HepG2 (cell line): Measurements from ENCODE around the gene GAD1. TPM values are rescaled to one million over a fixed set of nuclear protein-coding genes. Genes with fewer than 3 reads are reported as not detected.

Experiments
- ATF7-NPFF ChIP-seq: sonication (generic); formaldehyde crosslinking; IDR thresholded peaks from 2 replicates; pipeline ENCODE4 v1.8.1; 2023; ENCODE audit warnings: mild to moderate bottlenecking, low read depth, missing genetic modification reagents, moderate library complexity
- HDAC2 ChIP-seq: sonication (generic); formaldehyde crosslinking; IDR thresholded peaks from 2 replicates; pipeline ENCODE4 v1.4.0; 2020; ENCODE audit warnings: missing genetic modification reagents
- HNRNPUL1 ChIP-seq: fragments of 200-400 bp; formaldehyde crosslinking; IDR thresholded peaks from 2 replicates; pipeline ENCODE4 v1.6.1; 2017; ENCODE audit warnings: low read depth, mild to moderate bottlenecking, low read length, moderate library complexity
- HOXA7 ChIP-seq: sonication (generic); formaldehyde crosslinking; IDR thresholded peaks from 2 replicates; pipeline ENCODE4 v1.8.1; 2022; ENCODE audit warnings: mild to moderate bottlenecking, missing genetic modification reagents, moderate library complexity
- KLF6 ChIP-seq: IDR thresholded peaks from 2 replicates; pipeline ENCODE4 v1.8.0; 2016; ENCODE audit warnings: missing biosample characterization, missing genetic modification reagents
- MATR3 ChIP-seq: sonication (generic); formaldehyde crosslinking; IDR thresholded peaks from 2 replicates; pipeline ENCODE4 v1.4.0; 2020; ENCODE audit warnings: missing genetic modification reagents
- MXI1 ChIP-seq: IDR thresholded peaks from 3 replicates; pipeline ENCODE4 v1.6.1; 2012; ENCODE audit warnings: low read depth, low read length, inconsistent platforms, borderline replicate concordance
- RARA ChIP-seq: IDR thresholded peaks from 2 replicates; pipeline ENCODE4 v1.6.1; 2016; ENCODE audit warnings: missing genetic modification reagents, missing compliant biosample characterization
- SAP130 ChIP-seq: IDR thresholded peaks from 2 replicates; pipeline ENCODE4 v1.6.1; 2016; ENCODE audit warnings: low read depth
- STAG1 ChIP-seq: sonication (generic); formaldehyde crosslinking; IDR thresholded peaks from 2 replicates; pipeline ENCODE4 v1.4.0; 2020; ENCODE audit warnings: missing genetic modification reagents
- TGIF2 ChIP-seq: IDR thresholded peaks from 2 replicates; pipeline ENCODE4 v1.6.1; 2016; ENCODE audit warnings: control low read depth, missing compliant biosample characterization
- XRCC5 ChIP-seq: fragments of 200-400 bp; formaldehyde crosslinking; optimal IDR thresholded peaks from 2 replicates; pipeline ENCODE3; 2017; ENCODE audit warnings: mild to moderate bottlenecking, low read length
- YEATS4 ChIP-seq: sonication (generic); formaldehyde crosslinking; IDR thresholded peaks from 2 replicates; pipeline ENCODE4 v1.4.0; 2020; ENCODE audit warnings: missing genetic modification reagents, borderline replicate concordance
- ZBTB20 ChIP-seq: sonication (generic); formaldehyde crosslinking; IDR thresholded peaks from 2 replicates; pipeline ENCODE4 v1.8.1; 2023; ENCODE audit warnings: missing genetic modification reagents, low read depth, mild to moderate bottlenecking, borderline replicate concordance
- ZKSCAN8 ChIP-seq: IDR thresholded peaks from 2 replicates; pipeline ENCODE4 v1.6.1; 2016; ENCODE audit warnings: borderline replicate concordance, missing genetic modification reagents, missing compliant biosample characterization
- ZNF232 ChIP-seq: sonication (generic); formaldehyde crosslinking; IDR thresholded peaks from 2 replicates; pipeline ENCODE4 v1.4.0; 2020; ENCODE audit warnings: missing genetic modification reagents, borderline replicate concordance
- ZNF331 ChIP-seq: sonication (generic); formaldehyde crosslinking; IDR thresholded peaks from 2 replicates; pipeline ENCODE4 v1.4.0; 2020; ENCODE audit warnings: missing genetic modification reagents
- ZNF713 ChIP-seq: sonication (generic); formaldehyde crosslinking; IDR thresholded peaks from 2 replicates; pipeline ENCODE4 v1.4.0; 2020; ENCODE audit warnings: mild to moderate bottlenecking, missing genetic modification reagents
- polyA plus RNA-seq, 8 experiments: library from polyadenylated mRNA; depleted of rRNA in 3 of 8; stranded (reverse) in 7 of 8; unstranded in 1 of 8; fragments of >200 nt; fragmentation: Illumina TruSeq in 4 of 8; extraction: Trizol in 4 of 8; gene quantifications; 2 replicates each; pipeline versions ENCODE4 v1.2.1 to v1.2.3, GENCODE V29; 2011 to 2016; ENCODE audit warnings: low read depth in 4 of 8, missing spikeins in 1 of 8, mixed read lengths in 1 of 8; ENCODE audit not compliant: insufficient read depth in 1 of 8
- total RNA-seq, 5 experiments: library from RNA; depleted of rRNA; stranded (reverse); fragments of >200 nt; fragmentation: Illumina TruSeq; extraction: Trizol; gene quantifications; 2 replicates each; pipeline ENCODE4 v1.2.3, GENCODE V29; 2016; ENCODE audit warnings: low read depth in 1 of 5
- TF ChIP-seq, protein P1 (sequence below), 2 experiments: IDR thresholded peaks; 2 replicates each; pipeline ENCODE4 v1.6.1; 2011 to 2012; ENCODE audit warnings: low read length in 2 of 2, borderline replicate concordance in 1 of 2, low read depth in 1 of 2, mild to moderate bottlenecking in 1 of 2, moderate library complexity in 1 of 2
- TF ChIP-seq, protein P2 (sequence below): sonication (generic); formaldehyde crosslinking; conservative IDR thresholded peaks from 2 replicates; pipeline ENCODE4 v1.4.0; 2020; ENCODE audit warnings: missing genetic modification reagents
- TF ChIP-seq, protein P3 (sequence below): sonication (generic); formaldehyde crosslinking; IDR thresholded peaks from 2 replicates; pipeline ENCODE4 v1.4.0; 2020; ENCODE audit warnings: missing genetic modification reagents

The GAD1 gene
- total and polyA plus RNA-seq, 2 of the 13 experiments (the other 11 are each of a cell fraction or from before 2014, with no cell fraction given) = 0.09 to 0.13 TPM

DNA sequence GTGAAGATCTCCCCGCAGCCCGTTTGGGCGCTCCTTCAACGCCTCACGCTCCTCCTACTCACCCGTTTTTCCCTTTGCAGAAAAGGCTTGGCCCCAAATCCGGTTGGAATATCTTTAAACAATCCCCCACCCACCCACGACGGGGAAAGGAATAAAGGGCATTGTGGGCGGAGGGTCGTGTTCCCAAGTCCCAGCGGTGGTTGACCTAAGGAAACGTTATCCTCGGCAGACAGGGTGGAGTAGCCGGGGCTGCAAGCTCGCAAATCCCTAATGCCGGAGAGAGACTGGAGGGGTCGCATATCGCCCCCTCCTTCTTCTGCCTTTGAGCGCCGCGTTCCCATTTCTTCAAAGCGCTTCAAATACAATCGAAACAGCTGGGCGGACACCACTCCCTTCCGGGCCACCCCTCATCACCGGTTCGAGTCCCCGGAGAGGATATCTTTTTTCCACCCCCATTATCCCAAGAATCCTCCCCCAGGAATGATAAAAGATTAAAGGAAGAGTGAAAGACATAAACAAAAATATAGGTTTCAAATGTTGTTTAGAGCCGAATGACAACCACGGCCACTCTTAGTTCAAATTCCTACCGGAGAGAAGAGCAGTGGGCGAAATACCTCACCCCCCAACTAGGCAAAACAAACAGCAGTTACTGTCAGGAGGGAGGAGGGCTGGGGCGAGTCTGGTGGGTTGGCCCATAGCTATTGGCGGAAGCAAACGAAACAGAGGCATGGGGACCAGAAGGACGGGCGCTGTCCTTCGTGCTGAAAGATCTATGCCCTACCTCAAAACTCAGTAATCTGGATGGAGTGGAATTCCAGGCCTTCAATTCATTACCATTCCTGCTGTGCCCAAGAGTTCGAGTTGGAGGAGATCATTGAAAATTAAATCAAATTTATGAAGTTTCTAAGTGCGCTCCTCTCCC, 2.8 kb upstream of the GAD1 start (continued):
- TF ChIP-seq, protein P1, sequence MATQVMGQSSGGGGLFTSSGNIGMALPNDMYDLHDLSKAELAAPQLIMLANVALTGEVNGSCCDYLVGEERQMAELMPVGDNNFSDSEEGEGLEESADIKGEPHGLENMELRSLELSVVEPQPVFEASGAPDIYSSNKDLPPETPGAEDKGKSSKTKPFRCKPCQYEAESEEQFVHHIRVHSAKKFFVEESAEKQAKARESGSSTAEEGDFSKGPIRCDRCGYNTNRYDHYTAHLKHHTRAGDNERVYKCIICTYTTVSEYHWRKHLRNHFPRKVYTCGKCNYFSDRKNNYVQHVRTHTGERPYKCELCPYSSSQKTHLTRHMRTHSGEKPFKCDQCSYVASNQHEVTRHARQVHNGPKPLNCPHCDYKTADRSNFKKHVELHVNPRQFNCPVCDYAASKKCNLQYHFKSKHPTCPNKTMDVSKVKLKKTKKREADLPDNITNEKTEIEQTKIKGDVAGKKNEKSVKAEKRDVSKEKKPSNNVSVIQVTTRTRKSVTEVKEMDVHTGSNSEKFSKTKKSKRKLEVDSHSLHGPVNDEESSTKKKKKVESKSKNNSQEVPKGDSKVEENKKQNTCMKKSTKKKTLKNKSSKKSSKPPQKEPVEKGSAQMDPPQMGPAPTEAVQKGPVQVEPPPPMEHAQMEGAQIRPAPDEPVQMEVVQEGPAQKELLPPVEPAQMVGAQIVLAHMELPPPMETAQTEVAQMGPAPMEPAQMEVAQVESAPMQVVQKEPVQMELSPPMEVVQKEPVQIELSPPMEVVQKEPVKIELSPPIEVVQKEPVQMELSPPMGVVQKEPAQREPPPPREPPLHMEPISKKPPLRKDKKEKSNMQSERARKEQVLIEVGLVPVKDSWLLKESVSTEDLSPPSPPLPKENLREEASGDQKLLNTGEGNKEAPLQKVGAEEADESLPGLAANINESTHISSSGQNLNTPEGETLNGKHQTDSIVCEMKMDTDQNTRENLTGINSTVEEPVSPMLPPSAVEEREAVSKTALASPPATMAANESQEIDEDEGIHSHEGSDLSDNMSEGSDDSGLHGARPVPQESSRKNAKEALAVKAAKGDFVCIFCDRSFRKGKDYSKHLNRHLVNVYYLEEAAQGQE (IDR thresholded peaks at IDR 0.05; ENCODE audit: borderline replicate concordance in 1 of 2, low read depth in 1 of 2, low read length in 2 of 2) = peak; percentile 97 to 99
- TF ChIP-seq SAP130 (CRISPR knock-in tag) (peak; percentile 63), MXI1 (no peak), ATF7-NPFF (peak; percentile 73; the same call in 1 of the 2 replicates), HDAC2 (CRISPR knock-in tag) (peak; percentile 49; the same call in 1 of the 2 replicates), XRCC5 (peak; percentile 43), YEATS4 (CRISPR knock-in tag) (no peak), ZNF331 (CRISPR knock-in tag) (0 out of 2 replicates have a peak, but pooled peaks have one; percentile 19), KLF6 (CRISPR knock-in tag) (0 out of 2 replicates have a peak, but pooled peaks have one; percentile 45), MATR3 (CRISPR knock-in tag) (no peak), STAG1 (CRISPR knock-in tag) (peak; percentile 23; the same call in 1 of the 2 replicates), HOXA7 (CRISPR knock-in tag) (no peak), ZBTB20 (CRISPR knock-in tag) (peak; percentile 56; the same call in 1 of the 2 replicates), ZNF713 (CRISPR knock-in tag) (no peak), ZKSCAN8 (CRISPR knock-in tag) (no peak), ZNF232 (CRISPR knock-in tag) (0 out of 2 replicates have a peak, but pooled peaks have one; percentile 67), HNRNPUL1 (no peak), TGIF2 (CRISPR knock-in tag) (peak; percentile 79; the same call in 1 of the 2 replicates), RARA (CRISPR knock-in tag) (peak; percentile 47; the same call in 1 of the 2 replicates)
- TF ChIP-seq, protein P2, sequence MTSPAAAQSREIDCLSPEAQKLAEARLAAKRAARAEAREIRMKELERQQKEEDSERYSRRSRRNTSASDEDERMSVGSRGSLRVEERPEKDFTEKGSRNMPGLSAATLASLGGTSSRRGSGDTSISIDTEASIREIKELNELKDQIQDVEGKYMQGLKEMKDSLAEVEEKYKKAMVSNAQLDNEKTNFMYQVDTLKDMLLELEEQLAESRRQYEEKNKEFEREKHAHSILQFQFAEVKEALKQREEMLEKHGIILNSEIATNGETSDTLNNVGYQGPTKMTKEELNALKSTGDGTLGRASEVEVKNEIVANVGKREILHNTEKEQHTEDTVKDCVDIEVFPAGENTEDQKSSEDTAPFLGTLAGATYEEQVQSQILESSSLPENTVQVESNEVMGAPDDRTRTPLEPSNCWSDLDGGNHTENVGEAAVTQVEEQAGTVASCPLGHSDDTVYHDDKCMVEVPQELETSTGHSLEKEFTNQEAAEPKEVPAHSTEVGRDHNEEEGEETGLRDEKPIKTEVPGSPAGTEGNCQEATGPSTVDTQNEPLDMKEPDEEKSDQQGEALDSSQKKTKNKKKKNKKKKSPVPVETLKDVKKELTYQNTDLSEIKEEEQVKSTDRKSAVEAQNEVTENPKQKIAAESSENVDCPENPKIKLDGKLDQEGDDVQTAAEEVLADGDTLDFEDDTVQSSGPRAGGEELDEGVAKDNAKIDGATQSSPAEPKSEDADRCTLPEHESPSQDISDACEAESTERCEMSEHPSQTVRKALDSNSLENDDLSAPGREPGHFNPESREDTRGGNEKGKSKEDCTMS (CRISPR knock-in tag) = no peak
- TF ChIP-seq, protein P3, sequence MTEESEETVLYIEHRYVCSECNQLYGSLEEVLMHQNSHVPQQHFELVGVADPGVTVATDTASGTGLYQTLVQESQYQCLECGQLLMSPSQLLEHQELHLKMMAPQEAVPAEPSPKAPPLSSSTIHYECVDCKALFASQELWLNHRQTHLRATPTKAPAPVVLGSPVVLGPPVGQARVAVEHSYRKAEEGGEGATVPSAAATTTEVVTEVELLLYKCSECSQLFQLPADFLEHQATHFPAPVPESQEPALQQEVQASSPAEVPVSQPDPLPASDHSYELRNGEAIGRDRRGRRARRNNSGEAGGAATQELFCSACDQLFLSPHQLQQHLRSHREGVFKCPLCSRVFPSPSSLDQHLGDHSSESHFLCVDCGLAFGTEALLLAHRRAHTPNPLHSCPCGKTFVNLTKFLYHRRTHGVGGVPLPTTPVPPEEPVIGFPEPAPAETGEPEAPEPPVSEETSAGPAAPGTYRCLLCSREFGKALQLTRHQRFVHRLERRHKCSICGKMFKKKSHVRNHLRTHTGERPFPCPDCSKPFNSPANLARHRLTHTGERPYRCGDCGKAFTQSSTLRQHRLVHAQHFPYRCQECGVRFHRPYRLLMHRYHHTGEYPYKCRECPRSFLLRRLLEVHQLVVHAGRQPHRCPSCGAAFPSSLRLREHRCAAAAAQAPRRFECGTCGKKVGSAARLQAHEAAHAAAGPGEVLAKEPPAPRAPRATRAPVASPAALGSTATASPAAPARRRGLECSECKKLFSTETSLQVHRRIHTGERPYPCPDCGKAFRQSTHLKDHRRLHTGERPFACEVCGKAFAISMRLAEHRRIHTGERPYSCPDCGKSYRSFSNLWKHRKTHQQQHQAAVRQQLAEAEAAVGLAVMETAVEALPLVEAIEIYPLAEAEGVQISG = 0 out of 2 replicates have a peak, but pooled peaks have one; percentile 23
